Gastrocnemius medialis (tissue), 4 donors: Measurements from ENCODE around the gene PALLD. TPM values are rescaled to one million over a fixed set of nuclear protein-coding genes. Genes with fewer than 3 reads are reported as not detected.

Experiments
- ATAC-seq, 2 donors: fragments of 150-250 bp; one replicate each; pipeline ENCODE4 v1.9.1; 2016
- DNase-seq, 2 donors: peaks; one replicate each; pipeline ENCODE4 v3.0.0-alpha.2; 2019
- H3K27ac ChIP-seq, 4 donors: fragments of 200-600 bp; sonication (generic); 1 replicate in 1 of 4; 2 replicates in 3 of 4; pipeline ENCODE4 v1.5.1; 2016 to 2018; ENCODE audit warnings: mild to moderate bottlenecking in 2 of 4, moderate library complexity in 1 of 4
- H3K27me3 ChIP-seq, 3 donors: fragments of 200-600 bp; sonication (generic) in 2 of 3; 1 replicate in 1 of 3; 2 replicates in 2 of 3; pipeline versions ENCODE4 v1.5.1 to v1.6.0; 2016 to 2019; ENCODE audit warnings: mild to moderate bottlenecking in 1 of 3, moderate library complexity in 1 of 3
- H3K36me3 ChIP-seq, 2 donors: fragments of 200-600 bp; sonication (generic) in 1 of 2; one replicate each; pipeline ENCODE4 v1.5.1; 2017 to 2018
- H3K4me1 ChIP-seq, 2 donors: fragments of 200-600 bp; sonication (generic) in 1 of 2; one replicate each; pipeline ENCODE4 v1.5.1; 2016 to 2017; ENCODE audit warnings: mild to moderate bottlenecking in 2 of 2
- H3K4me3 ChIP-seq, 4 donors: fragments of 200-600 bp; sonication (generic) in 3 of 4; 1 replicate in 1 of 4; 2 replicates in 3 of 4; pipeline ENCODE4 v1.5.1; 2016 to 2019; ENCODE audit warnings: mild to moderate bottlenecking in 2 of 4
- H3K9me3 ChIP-seq, 3 donors: fragments of 200-600 bp; sonication (generic) in 2 of 3; 1 replicate in 1 of 3; 2 replicates in 2 of 3; pipeline ENCODE4 v1.5.1; 2016 to 2019
- CTCF ChIP-seq, 5 experiments: fragments of 450-650 bp in 3 of 5; fragments of 200-600 bp in 2 of 5; sonication (generic) in 2 of 5; IDR thresholded peaks in 4 of 5; conservative IDR thresholded peaks in 1 of 5; 1 replicate in 4 of 5; 2 replicates in 1 of 5; pipeline ENCODE4 v1.5.1; 2016 to 2019; ENCODE audit warnings: antibody characterized with exemption in 5 of 5, mild to moderate bottlenecking in 3 of 5, moderate library complexity in 3 of 5
- POLR2A ChIP-seq, 2 donors: fragments of 450-650 bp; IDR thresholded peaks; one replicate each; pipeline ENCODE4 v1.6.1; 2017; ENCODE audit warnings: antibody characterized with exemption in 2 of 2, mild to moderate bottlenecking in 2 of 2, moderate library complexity in 2 of 2
- in situ Hi-C, 4 donors: fragments of 200-750 bp; cut with MboI; loops; one replicate each; pipeline versions ENCODE4 v1.15.0 to v1.8.0; 2017; ENCODE audit warnings: low sequenced_read_pairs in 4 of 4
- intact Hi-C: fragments of 100-400 bp; cut with DNase I; formaldehyde crosslinking; loops from one replicate; pipeline ENCODE4 v1.15.1; 2023; ENCODE audit warnings: low total_unique reads
- total RNA-seq, 4 donors: library from RNA; depleted of rRNA; stranded (reverse); fragments of >200 nt; gene quantifications; one replicate each; pipeline versions ENCODE4 v1.1.0 to v1.2.3, GENCODE V29; 2016

The PALLD gene
- total RNA-seq, 4 donors from 2014 or later: 165 to 439 (median 319) TPM

- DNase-seq: no peak
- no peaks in the 10 kb centered on the region for H3K27me3 ChIP-seq
- intact Hi-C loops: no loop called here
- in situ Hi-C loops: no loop called here
- peaks cover 0 to 5% of the 10 kb centered on the region in 2 donors for H3K4me1 ChIP-seq
- peak overlapping the region in 1 of 4 donors; percentile 63 for H3K27ac ChIP-seq
- no peak for ATAC-seq
- H3K9me3 ChIP-seq: no peaks in the 10 kb centered on the region
- H3K36me3 ChIP-seq: no peaks in the 10 kb centered on the region
- no peak overlapping the region for H3K4me3 ChIP-seq
- no peak for TF ChIP-seq POLR2A (IDR thresholded peaks at IDR 0.05)
- TF ChIP-seq CTCF (IDR thresholded peaks at IDR 0.05 in 4 of 5, conservative IDR thresholded peaks at IDR 0.05 in 1 of 5): no peak
Observed at GRCh38 chr4:168757500-168757899, 260.6 kb downstream of the PALLD start.

DNA sequence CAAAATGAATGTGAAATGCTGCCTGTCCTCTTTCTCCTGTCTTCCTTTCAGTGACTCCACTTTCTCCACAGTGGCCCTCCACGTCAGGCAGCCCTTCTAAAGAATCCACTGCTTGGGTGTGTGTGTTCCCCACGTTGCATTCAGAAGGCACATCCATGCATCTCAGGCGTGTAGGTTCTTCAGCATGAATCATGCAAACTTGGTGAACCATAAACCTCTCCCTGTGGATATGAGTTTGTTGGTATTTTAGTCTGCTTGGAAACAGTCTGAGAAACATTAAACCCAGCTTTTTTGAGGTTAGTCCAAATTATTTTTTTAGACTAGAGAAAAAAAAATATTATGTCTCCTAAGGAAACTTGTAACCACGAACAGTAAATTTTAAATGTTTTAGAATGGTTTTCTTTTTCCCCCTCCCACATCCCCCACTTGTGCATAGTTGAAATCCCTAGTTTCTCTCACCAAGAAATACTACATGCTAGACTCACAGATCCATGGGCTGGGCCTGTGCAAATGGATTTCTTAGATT lies 261.6 kb downstream of the PALLD start:
- intact Hi-C loops: no loop called here
- peak in 1 of 2 donors; percentile 10 for ATAC-seq
- Histone ChIP-seq H3K9me3 (no peaks in the 10 kb centered on the region), H3K4me3 (no peak overlapping the region), H3K4me1 (peaks cover 0 to 5% of the 10 kb centered on the region in 2 donors), H3K27me3 (no peaks in the 10 kb centered on the region), H3K36me3 (no peaks in the 10 kb centered on the region), H3K27ac (peak overlapping the region in 1 of 4 donors; percentile 63)
- no peak for TF ChIP-seq POLR2A (IDR thresholded peaks at IDR 0.05)
- TF ChIP-seq CTCF (IDR thresholded peaks at IDR 0.05 in 4 of 5, conservative IDR thresholded peaks at IDR 0.05 in 1 of 5): no peak
- no peak for DNase-seq
- in situ Hi-C loops: no loop called here

GRCh38 chr4:168759321-168759720 lies 262.5 kb downstream of the PALLD start:
- peak overlapping the region in 2 of 4 donors; percentile 17 to 36 for H3K27ac ChIP-seq
- peaks cover 0 to 5% of the 10 kb centered on the region in 2 donors for H3K4me1 ChIP-seq
- no peaks in the 10 kb centered on the region for H3K9me3 ChIP-seq
- no peak for DNase-seq
- TF ChIP-seq POLR2A (IDR thresholded peaks at IDR 0.05) (no peak), CTCF (IDR thresholded peaks at IDR 0.05 in 4 of 5, conservative IDR thresholded peaks at IDR 0.05 in 1 of 5) (no peak)
- no peaks in the 10 kb centered on the region for H3K27me3 ChIP-seq
- H3K36me3 ChIP-seq: no peaks in the 10 kb centered on the region
- in situ Hi-C loops: no loop called here
- intact Hi-C loops: no loop called here
- H3K4me3 ChIP-seq: no peak overlapping the region
- no peak for ATAC-seq

DNA sequence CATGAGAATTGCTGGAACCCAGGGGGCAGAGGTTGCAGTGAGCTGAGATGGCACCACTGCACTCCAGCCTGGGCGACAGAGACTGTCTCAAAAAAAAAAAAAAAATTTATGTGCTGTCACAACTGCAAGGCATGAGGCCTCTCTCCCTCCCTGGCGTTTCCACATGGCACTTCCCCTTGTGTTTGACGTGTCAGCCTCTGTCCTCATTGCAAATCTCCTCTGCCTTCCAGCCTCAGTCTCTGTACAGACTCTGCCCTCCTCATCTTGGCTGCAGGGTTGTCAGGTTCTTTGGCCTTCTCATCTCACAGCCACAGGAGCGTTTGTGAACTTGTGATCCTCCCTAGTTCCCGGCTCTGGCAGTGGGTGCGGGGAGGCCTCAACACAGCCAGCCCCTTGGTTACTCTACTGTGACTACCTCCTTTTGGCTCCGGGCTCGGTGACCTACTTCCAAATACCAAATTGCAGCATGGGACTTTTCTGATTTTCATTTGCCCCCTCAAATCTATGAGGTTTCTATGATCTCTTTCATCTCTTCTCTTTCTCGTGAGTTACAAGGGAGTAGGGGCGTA lies 263.2 kb downstream of the PALLD start:
- H3K4me3 ChIP-seq: no peak overlapping the region
- in situ Hi-C loops: no loop called here
- no peaks in the 10 kb centered on the region for H3K27me3 ChIP-seq
- H3K4me1 ChIP-seq: peaks cover 0 to 5% of the 10 kb centered on the region in 2 donors
- no peaks in the 10 kb centered on the region for H3K9me3 ChIP-seq
- intact Hi-C loops: no loop called here
- peak; percentile 12 to 43 for ATAC-seq
- peak overlapping the region in 2 of 4 donors; percentile 17 to 36 for H3K27ac ChIP-seq
- no peaks in the 10 kb centered on the region for H3K36me3 ChIP-seq
- DNase-seq: peak in 1 of 2 donors; percentile 27
- no peak for TF ChIP-seq CTCF (IDR thresholded peaks at IDR 0.05 in 4 of 5, conservative IDR thresholded peaks at IDR 0.05 in 1 of 5)
